ENCODE measurements around the gene ACTL10.
A peak's percentile ranks its signal among the peaks of the same experiment; 100 is the strongest.

The ACTL10 gene

DNA sequence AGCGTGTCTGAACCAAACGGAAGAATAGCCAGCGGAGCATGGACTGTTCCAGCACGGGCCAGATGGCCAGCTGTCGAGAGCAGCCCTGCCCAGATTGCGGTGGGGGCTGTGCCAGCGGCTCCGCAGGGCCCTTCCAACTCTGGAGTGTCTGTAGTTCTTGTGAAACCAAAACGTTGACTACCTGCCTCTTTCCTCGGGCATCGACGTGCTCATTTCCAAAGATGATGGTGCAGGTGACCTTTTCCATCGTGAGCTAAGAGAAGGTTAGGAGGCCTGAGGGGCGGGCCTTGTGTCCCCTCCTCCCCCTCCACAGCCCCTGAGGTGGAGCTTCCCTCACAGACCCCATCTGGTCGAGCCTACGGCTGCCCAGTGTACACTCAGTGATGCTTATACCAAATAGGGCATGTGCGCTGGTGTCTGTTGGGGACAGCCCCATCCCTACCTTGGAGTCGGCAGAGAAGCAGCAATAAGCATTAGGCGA is 17.5 kb upstream of the ACTL10 start:
- ATAC-seq: no peak

- ATAC-seq: no peak
Observed at GRCh38 chr20:33650111-33650752, 16.5 kb upstream of the ACTL10 start.

DNA sequence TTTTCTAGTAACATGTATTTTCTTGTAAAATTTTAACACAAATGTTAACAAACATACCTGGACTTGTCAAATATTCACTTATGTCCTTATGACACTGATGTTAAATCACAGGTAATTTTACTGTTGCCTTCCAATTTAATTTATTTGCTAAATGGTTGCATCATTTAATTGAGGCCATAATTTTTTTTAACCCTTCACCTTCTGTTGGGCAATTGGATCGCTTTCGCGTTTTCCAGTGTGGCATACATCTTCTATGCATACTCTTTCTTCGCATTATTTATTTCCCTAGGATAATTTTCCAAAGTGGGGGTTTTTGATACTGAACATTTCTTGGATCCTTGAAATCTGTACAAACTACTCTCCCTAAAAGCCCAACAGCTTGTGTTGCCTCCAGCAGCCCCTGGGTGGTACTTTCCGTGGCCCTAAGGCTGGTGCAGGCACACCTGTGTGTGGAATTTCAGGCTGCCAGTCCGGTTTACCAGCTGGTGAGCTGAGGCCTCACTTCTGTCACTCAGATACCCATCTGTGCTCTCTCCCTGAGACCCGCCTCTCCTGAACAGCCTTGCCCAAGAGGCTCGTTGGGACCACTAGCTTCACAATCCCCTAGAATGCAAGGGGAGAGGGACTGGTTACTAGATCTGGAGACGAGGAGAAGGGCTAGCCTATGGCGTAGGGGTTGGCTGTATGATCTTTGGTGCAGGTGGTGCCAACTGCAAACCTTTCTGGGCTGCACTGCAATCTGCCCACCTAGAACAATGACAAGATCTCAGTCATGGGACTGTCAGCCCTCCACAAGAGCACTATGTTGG is 15.8 kb upstream of the ACTL10 start:
- no peak for ATAC-seq

GRCh38 chr20:33651562-33652048 is 15.1 kb upstream of the ACTL10 start:
- ATAC-seq: no peak

DNA sequence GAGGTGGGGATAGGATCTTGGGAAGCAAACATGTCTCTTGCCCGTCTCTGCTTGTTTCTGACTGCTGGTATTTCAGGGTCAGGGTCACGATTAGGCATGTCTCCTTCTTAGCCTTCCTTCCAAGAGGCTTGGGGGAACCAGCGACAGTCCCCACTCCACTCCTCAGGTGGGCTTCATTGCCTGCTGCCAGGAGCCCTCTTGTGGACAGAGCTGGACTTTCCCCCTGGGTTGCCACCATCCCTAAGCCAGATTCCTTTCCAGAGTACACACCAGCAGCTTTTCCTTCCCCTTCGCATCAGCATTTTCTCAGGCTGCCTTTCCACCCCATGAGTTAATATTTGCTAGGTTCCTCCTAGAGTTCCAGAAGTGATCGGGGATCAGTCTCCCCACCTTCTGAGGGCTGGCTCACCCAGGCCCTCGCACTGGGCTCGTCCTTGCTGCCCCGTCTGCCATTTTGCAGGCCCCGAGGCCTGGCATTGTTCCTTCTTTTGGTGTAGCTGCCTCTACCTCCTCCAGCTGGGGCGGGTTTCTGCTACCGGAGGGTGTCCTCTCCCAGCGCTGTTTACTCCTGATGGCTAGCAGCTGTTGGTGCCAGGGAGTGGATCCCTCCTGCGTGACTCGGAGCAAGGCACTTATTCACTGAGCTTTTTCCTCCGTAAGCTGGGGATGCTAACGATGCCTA is 13.4 kb upstream of the ACTL10 start:
- ATAC-seq: no peak

- ATAC-seq: no peak
Observed at GRCh38 chr20:33653900-33654596, 12.7 kb upstream of the ACTL10 start.

DNA sequence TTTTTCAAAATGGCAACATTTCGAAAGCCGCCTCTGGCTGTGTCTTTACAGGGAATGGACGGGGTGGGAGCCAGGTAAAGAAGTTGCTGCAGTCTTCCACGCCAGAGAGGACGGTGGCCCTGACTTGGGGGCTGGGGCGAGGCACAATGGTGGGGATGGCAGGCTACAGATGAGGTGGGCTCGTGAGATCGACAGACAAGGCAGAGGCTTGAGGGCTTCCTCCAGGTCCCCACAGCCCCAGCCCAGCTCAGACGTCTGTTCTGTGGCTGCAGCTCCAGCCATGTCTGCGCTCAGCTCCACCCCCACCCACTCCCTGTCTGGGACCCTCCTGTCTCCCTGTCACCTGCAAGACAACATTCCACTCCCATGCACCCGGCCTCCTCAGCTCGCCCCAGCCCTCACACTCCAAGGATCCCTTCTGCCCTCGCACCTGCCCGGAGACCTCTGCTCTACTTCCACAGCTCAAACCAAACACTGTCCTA is 12.0 kb upstream of the ACTL10 start:
- no peak for ATAC-seq

- ATAC-seq: no peak
Observed at GRCh38 chr20:33655164-33655563, 11.6 kb upstream of the ACTL10 start.

GRCh38 chr20:33656010-33656782 is 10.5 kb upstream of the ACTL10 start:
- no peak for ATAC-seq

DNA sequence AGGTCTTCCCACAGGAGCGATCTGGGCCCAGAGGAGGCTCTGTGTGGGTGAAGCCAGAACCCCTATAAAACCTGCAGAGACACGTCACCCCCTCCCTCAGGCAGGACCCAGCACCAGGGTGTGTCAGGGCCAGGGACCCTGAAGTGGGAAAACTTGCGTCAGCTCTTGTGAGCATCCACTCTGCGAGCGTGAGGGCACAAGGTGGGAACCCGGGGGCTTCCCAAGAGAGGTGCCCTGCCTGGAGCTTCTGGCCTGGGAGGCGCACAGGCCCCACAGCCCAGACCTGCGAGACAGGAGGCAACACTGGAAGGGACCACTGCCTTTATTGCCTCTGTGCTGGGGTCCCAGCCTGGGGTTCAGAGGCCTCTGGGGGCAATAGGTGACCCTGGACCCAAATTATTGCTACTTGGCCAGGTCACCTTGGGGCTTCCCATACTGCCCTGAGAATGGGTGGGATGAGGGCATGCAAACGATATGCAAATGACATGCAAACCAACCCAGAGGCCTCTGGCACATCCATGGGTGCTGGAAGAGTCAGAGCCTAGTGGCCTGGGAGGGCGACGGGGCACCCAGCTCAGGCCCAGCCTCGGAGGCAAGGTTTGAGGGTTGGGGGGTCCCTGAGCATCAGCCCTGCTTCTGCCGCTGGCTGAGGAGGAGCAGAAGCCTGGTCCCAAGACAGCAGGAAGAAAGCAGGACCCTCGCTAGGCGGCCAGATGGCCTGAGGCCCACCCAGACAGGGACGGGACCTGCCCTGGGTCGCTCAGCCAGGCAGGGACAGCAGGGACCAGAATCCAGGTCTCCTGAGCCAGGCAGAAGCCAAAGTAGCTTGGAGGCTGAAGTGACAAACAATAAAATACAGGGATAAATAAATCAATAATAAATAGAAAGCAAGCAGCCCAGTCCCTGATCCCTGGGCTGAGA is 9.7 kb upstream of the ACTL10 start:
- ATAC-seq: no peak

GRCh38 chr20:33657704-33658095 is 9.0 kb upstream of the ACTL10 start:
- ATAC-seq: no peak

GRCh38 chr20:33658510-33658909 is 8.2 kb upstream of the ACTL10 start:
- ATAC-seq: no peak

- ATAC-seq: no peak
Observed at GRCh38 chr20:33658929-33659328, 7.8 kb upstream of the ACTL10 start.

DNA sequence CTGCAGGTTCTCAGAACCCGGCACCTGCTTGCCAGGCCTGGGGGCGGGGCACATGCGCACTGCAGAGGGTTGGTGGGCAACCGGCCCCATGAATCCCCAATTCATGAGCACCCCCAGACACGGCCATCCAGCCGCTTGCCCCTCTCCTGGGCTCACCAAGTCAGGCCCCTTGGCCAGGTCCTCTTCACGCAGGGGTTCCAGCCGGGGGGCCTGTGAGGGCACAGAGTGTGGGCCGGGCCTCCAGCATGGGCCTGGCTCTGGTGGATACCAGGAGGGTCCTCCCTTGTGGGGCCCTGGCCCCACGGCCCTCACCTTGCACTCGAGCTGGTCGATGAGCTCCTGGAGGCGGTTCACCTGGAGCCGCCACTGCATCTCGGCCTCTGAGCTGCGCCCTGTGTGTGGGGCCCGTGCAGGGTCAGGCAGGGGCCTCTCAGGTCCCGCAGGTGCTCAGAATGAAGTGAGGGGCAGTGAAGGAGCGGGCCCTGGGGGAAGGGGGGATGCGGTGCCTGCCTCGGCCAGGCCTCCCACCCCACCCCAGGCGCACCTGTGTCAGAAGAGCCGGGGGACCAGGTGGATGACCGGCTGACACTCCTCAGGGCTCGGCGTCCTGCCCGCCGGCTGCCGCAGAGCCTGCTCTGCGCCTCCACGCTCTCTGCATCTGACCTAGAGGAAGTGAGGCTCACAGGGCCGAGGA is 7.3 kb upstream of the ACTL10 start:
- no peak for ATAC-seq

- ATAC-seq: no peak
Observed at GRCh38 chr20:33660035-33660684, 6.6 kb upstream of the ACTL10 start.

- ATAC-seq: no peak
Observed at GRCh38 chr20:33660685-33661058, 6.1 kb upstream of the ACTL10 start.

- ATAC-seq: no peak
Observed at GRCh38 chr20:33662172-33662571, 4.6 kb upstream of the ACTL10 start, which contains the start of gene C20orf144. C20orf144 (plus strand) TSS chr20:33662327; CDS start chr20:33662346, 19 bp downstream.

GRCh38 chr20:33663161-33664084 is 3.3 kb upstream of the ACTL10 start:
- peak; percentile 69 to 73 for ATAC-seq
